ENCODE data around the gene HDAC10.

The HDAC10 gene

DNA sequence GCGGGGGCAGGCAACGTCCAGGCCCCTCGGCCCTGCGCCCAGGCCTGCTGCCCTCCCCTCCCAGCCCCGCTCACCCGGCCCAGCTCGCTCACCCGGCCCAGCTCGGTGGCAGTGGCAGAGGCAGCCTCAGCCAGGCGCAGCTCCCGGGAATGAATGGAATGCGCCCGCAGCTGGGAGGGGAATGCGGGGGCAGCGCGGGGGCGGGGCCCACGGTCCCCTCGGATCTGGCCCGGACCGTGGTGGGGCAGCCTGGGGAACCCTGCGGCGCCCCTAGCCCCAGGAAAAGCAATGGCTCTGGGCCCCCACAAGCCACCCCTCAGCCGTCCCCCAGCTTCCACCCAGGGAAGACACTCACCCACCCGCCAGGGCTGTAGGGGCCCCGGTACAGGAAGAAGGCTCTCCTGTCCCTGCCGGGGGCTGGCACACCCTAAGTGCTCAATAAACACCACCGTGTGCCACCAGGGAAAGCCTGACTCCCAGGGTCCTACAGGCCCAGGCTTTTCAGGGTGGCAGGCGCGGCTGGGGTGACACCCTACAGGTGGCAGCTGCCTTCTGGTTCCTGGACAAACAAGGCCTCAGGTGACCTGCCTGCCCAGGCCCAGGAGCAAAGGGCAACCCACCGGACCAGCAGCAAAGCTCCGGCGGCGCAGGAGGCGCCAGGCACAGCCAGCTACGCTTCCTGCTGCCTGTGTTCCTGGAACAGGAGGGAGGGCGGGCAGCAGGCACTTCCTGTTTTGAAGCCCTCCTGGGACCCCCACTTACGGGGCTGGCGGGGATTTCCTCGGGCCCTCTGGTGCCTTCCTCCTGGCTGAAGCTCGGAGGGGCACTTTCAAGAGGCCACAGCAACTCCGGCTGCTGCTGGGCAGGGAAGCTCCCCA lies 42.6 kb upstream of the HDAC10 start:
- peaks cover 49 to 51% of the 10 kb centered on the region in 2 donors for H3K4me1 ChIP-seq (ENCODE audit: control insufficient read depth in 1 of 2, insufficient read depth in 2 of 2, low read length in 2 of 2)
- peak overlapping the region; percentile 40 to 45 for H3K4me3 ChIP-seq (ENCODE audit: low read depth in 1 of 2, low read length in 2 of 2)
- H3K9ac ChIP-seq (ENCODE audit: low read depth in 1 of 2, low read length in 2 of 2) = peak overlapping the region; percentile 49 to 65
- peaks cover 20 to 34% of the 10 kb centered on the region in 2 donors for H3K36me3 ChIP-seq (ENCODE audit: control insufficient read depth in 1 of 2, insufficient read depth in 2 of 2, low read length in 2 of 2)
- H3K27me3 ChIP-seq (ENCODE audit: control insufficient read depth in 1 of 2, insufficient read depth in 2 of 2, low read length in 2 of 2) = no peaks in the 10 kb centered on the region
- peak overlapping the region; percentile 83 for H3K27ac ChIP-seq (ENCODE audit: low read depth, low read length)
- no peaks in the 10 kb centered on the region for H3K9me3 ChIP-seq (ENCODE audit: control insufficient read depth in 1 of 2, low read length in 2 of 2)

GRCh38 chr22:50292643-50293440 lies 41.8 kb upstream of the HDAC10 start:
- H3K27me3 ChIP-seq (ENCODE audit: control insufficient read depth in 1 of 2, insufficient read depth in 2 of 2, low read length in 2 of 2) = no peaks in the 10 kb centered on the region
- H3K4me3 ChIP-seq (ENCODE audit: low read depth in 1 of 2, low read length in 2 of 2) = peak overlapping the region in 1 of 2 donors; percentile 45

GRCh38 chr22:50289942-50290630 lies 39.0 kb upstream of the HDAC10 start:
- Histone ChIP-seq H3K27ac (ENCODE audit: low read depth, low read length) (no peak overlapping the region), H3K27me3 (ENCODE audit: control insufficient read depth in 1 of 2, insufficient read depth in 2 of 2, low read length in 2 of 2) (no peaks in the 10 kb centered on the region), H3K4me3 (ENCODE audit: low read depth in 1 of 2, low read length in 2 of 2) (no peak overlapping the region), H3K9me3 (ENCODE audit: control insufficient read depth in 1 of 2, low read length in 2 of 2) (no peaks in the 10 kb centered on the region), H3K36me3 (ENCODE audit: control insufficient read depth in 1 of 2, insufficient read depth in 2 of 2, low read length in 2 of 2) (peaks cover 23 to 64% of the 10 kb centered on the region in 2 donors), H3K9ac (ENCODE audit: low read depth in 1 of 2, low read length in 2 of 2) (no peak overlapping the region), H3K4me1 (ENCODE audit: control insufficient read depth in 1 of 2, insufficient read depth in 2 of 2, low read length in 2 of 2) (peaks cover 24 to 25% of the 10 kb centered on the region in 2 donors)

More at GRCh38 chr22:50292643-50293440, 41.8 kb upstream of the HDAC10 start:
- no peaks in the 10 kb centered on the region for H3K9me3 ChIP-seq (ENCODE audit: control insufficient read depth in 1 of 2, low read length in 2 of 2)
- no peak overlapping the region for H3K27ac ChIP-seq (ENCODE audit: low read depth, low read length)
- peaks cover 43% of the 10 kb centered on the region in 2 donors for H3K4me1 ChIP-seq (ENCODE audit: control insufficient read depth in 1 of 2, insufficient read depth in 2 of 2, low read length in 2 of 2)
- peaks cover 20 to 43% of the 10 kb centered on the region in 2 donors for H3K36me3 ChIP-seq (ENCODE audit: control insufficient read depth in 1 of 2, insufficient read depth in 2 of 2, low read length in 2 of 2)
- no peak overlapping the region for H3K9ac ChIP-seq (ENCODE audit: low read depth in 1 of 2, low read length in 2 of 2)

DNA sequence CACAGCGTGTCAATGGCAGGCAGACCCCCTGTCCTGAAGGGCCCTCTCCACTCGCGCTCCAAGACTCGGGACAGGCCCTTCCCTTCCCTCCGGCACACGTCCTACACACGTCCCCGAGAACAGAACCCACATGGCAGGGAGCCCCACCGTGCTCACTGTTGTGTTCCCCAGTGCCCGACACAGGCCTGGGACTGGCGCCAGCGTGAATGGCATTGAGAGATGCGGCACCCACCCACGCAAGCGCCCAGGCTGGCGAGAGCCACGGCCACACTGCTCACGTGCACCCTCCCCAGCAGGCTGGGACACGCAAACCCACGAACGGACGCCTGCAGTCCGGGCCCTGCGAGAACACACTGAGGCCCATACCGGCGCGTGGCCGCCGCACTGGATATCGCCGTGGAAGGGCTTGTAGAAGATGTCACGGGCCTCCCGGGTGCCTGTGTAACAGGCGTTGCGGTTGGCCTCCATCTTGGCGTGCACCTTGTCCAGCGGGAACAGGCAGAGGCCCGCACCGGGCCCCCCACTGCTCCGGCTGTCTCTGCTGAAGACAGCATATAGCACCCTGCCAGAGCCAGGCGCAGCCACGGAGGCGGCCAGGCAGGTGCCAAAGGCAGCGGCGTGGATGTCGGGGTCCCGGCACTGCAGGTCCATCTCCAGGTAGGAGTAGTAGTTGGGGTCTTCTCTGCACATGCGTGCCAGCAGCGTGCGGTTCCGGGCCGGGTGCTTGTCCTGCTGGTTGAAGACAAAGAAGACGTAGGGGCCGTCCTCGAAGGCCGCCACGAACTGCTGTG lies 38.3 kb upstream of the HDAC10 start:
- Histone ChIP-seq H3K27me3 (ENCODE audit: control insufficient read depth in 1 of 2, insufficient read depth in 2 of 2, low read length in 2 of 2) (no peaks in the 10 kb centered on the region), H3K4me1 (ENCODE audit: control insufficient read depth in 1 of 2, insufficient read depth in 2 of 2, low read length in 2 of 2) (peaks cover 18 to 20% of the 10 kb centered on the region in 2 donors), H3K4me3 (ENCODE audit: low read depth in 1 of 2, low read length in 2 of 2) (no peak overlapping the region), H3K9me3 (ENCODE audit: control insufficient read depth in 1 of 2, low read length in 2 of 2) (no peaks in the 10 kb centered on the region), H3K27ac (ENCODE audit: low read depth, low read length) (no peak overlapping the region), H3K9ac (ENCODE audit: low read depth in 1 of 2, low read length in 2 of 2) (no peak overlapping the region), H3K36me3 (ENCODE audit: control insufficient read depth in 1 of 2, insufficient read depth in 2 of 2, low read length in 2 of 2) (peaks cover 23 to 68% of the 10 kb centered on the region in 2 donors)

DNA sequence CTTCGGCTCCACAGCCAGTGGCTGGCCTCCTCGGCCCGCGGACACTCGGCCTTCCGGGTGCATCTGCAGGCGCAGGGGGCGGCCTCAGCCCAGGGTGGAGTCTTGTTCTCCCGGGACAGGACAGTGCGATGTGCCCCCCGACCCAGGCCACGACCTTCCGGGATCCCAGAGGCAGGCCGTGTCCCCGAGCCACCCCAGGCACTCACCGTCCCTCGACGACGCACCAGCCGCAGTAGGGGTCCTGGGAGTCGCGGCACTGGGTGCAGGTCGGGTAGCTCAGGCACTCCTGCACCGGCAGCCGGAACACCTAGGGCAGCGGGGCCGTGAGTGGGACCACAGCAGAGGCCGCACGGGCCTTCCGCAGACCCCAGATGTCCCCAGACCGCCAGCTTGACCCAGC lies 36.7 kb upstream of the HDAC10 start:
- H3K4me1 ChIP-seq (ENCODE audit: control insufficient read depth in 1 of 2, insufficient read depth in 2 of 2, low read length in 2 of 2) = peaks cover 8 to 10% of the 10 kb centered on the region in 2 donors
- no peaks in the 10 kb centered on the region for H3K27me3 ChIP-seq (ENCODE audit: control insufficient read depth in 1 of 2, insufficient read depth in 2 of 2, low read length in 2 of 2)
- no peak overlapping the region for H3K27ac ChIP-seq (ENCODE audit: low read depth, low read length)
- no peaks in the 10 kb centered on the region for H3K9me3 ChIP-seq (ENCODE audit: control insufficient read depth in 1 of 2, low read length in 2 of 2)
- no peak overlapping the region for H3K4me3 ChIP-seq (ENCODE audit: low read depth in 1 of 2, low read length in 2 of 2)
- no peak overlapping the region for H3K9ac ChIP-seq (ENCODE audit: low read depth in 1 of 2, low read length in 2 of 2)
- H3K36me3 ChIP-seq (ENCODE audit: control insufficient read depth in 1 of 2, insufficient read depth in 2 of 2, low read length in 2 of 2) = peaks cover 23 to 78% of the 10 kb centered on the region in 2 donors

- peaks cover 6 to 7% of the 10 kb centered on the region in 2 donors for H3K4me1 ChIP-seq (ENCODE audit: control insufficient read depth in 1 of 2, insufficient read depth in 2 of 2, low read length in 2 of 2)
- no peak overlapping the region for H3K9ac ChIP-seq (ENCODE audit: low read depth in 1 of 2, low read length in 2 of 2)
- H3K27ac ChIP-seq (ENCODE audit: low read depth, low read length) = no peak overlapping the region
- H3K4me3 ChIP-seq (ENCODE audit: low read depth in 1 of 2, low read length in 2 of 2) = no peak overlapping the region
- H3K9me3 ChIP-seq (ENCODE audit: control insufficient read depth in 1 of 2, low read length in 2 of 2) = no peaks in the 10 kb centered on the region
- no peaks in the 10 kb centered on the region for H3K27me3 ChIP-seq (ENCODE audit: control insufficient read depth in 1 of 2, insufficient read depth in 2 of 2, low read length in 2 of 2)
- peaks cover 25 to 86% of the 10 kb centered on the region in 2 donors for H3K36me3 ChIP-seq (ENCODE audit: control insufficient read depth in 1 of 2, insufficient read depth in 2 of 2, low read length in 2 of 2)
These were observed 35.7 kb upstream of the HDAC10 start for GRCh38 chr22:50286701-50287318.

- Histone ChIP-seq H3K9ac (ENCODE audit: low read depth in 1 of 2, low read length in 2 of 2) (no peak overlapping the region), H3K27ac (ENCODE audit: low read depth, low read length) (no peak overlapping the region), H3K9me3 (ENCODE audit: control insufficient read depth in 1 of 2, low read length in 2 of 2) (no peaks in the 10 kb centered on the region), H3K36me3 (ENCODE audit: control insufficient read depth in 1 of 2, insufficient read depth in 2 of 2, low read length in 2 of 2) (peaks cover 30 to 87% of the 10 kb centered on the region in 2 donors), H3K4me3 (ENCODE audit: low read depth in 1 of 2, low read length in 2 of 2) (no peak overlapping the region), H3K27me3 (ENCODE audit: control insufficient read depth in 1 of 2, insufficient read depth in 2 of 2, low read length in 2 of 2) (no peaks in the 10 kb centered on the region), H3K4me1 (ENCODE audit: control insufficient read depth in 1 of 2, insufficient read depth in 2 of 2, low read length in 2 of 2) (peaks cover 6 to 7% of the 10 kb centered on the region in 2 donors)
These were observed 35.2 kb upstream of the HDAC10 start for GRCh38 chr22:50286275-50286674.

DNA sequence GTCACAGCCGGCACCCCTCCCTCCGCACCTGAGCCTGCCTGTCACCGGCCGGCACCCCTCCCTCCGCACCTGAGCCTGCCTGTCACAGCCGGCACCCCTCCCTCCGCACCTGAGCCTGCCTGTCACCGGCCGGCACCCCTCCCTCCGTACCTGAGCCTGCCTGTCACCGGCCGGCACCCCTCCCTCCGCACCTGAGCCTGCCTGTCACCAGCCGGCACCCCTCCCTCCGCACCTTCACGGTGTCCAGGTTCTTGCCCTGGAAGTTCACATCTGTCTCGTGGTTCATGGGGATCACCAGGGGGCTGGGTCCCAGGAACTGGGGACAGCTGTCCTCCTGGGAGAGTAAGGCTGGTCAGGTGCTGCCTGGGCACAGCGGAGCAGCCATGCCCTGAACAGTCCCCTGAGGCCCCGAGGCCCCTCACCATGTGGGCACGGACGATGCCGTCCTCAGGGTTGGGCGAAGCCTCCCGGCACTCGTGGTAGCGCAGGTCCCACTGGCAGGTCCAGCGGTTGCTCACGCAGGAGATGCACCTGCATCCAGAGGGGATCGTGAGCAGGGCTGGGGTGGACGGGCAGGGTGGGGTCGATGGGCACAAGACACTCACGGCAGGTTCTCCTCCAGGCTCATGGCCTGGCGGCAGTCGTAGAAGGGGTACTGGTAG lies 34.6 kb upstream of the HDAC10 start:
- H3K27ac ChIP-seq (ENCODE audit: low read depth, low read length) = no peak overlapping the region
- H3K4me1 ChIP-seq (ENCODE audit: control insufficient read depth in 1 of 2, insufficient read depth in 2 of 2, low read length in 2 of 2) = peaks cover 6 to 7% of the 10 kb centered on the region in 2 donors
- no peak overlapping the region for H3K4me3 ChIP-seq (ENCODE audit: low read depth in 1 of 2, low read length in 2 of 2)
- H3K27me3 ChIP-seq (ENCODE audit: control insufficient read depth in 1 of 2, insufficient read depth in 2 of 2, low read length in 2 of 2) = no peaks in the 10 kb centered on the region
- H3K36me3 ChIP-seq (ENCODE audit: control insufficient read depth in 1 of 2, insufficient read depth in 2 of 2, low read length in 2 of 2) = peaks cover 28 to 88% of the 10 kb centered on the region in 2 donors
- H3K9me3 ChIP-seq (ENCODE audit: control insufficient read depth in 1 of 2, low read length in 2 of 2) = no peaks in the 10 kb centered on the region
- H3K9ac ChIP-seq (ENCODE audit: low read depth in 1 of 2, low read length in 2 of 2) = no peak overlapping the region

DNA sequence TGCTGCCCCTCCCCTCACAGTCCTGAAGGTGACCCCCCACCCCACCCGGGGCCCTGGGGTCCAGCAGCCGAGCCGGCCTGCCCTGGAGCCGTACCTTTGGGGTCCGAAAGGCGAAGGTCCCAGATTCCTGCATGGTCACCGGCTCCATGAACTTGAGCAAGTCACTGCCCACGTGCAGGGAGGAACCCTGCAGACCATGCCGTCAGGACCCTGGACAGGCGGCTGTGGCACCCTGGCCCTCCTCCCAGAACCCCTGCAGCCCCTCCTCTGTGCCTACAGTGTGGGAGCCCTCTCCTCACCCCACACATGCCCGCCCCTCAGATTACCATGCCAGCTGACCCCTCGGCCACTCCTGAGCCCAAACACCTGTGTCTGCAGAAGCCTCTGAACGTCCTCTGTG lies 33.4 kb upstream of the HDAC10 start:
- no peak overlapping the region for H3K27ac ChIP-seq (ENCODE audit: low read depth, low read length)
- H3K36me3 ChIP-seq (ENCODE audit: control insufficient read depth in 1 of 2, insufficient read depth in 2 of 2, low read length in 2 of 2) = peaks cover 18 to 84% of the 10 kb centered on the region in 2 donors

More for the DNA sequence above, 33.4 kb upstream of the HDAC10 start:
- Histone ChIP-seq H3K27me3 (ENCODE audit: control insufficient read depth in 1 of 2, insufficient read depth in 2 of 2, low read length in 2 of 2) (no peaks in the 10 kb centered on the region), H3K9ac (ENCODE audit: low read depth in 1 of 2, low read length in 2 of 2) (no peak overlapping the region), H3K9me3 (ENCODE audit: control insufficient read depth in 1 of 2, low read length in 2 of 2) (no peaks in the 10 kb centered on the region), H3K4me1 (ENCODE audit: control insufficient read depth in 1 of 2, insufficient read depth in 2 of 2, low read length in 2 of 2) (peaks cover 6 to 7% of the 10 kb centered on the region in 2 donors), H3K4me3 (ENCODE audit: low read depth in 1 of 2, low read length in 2 of 2) (no peak overlapping the region)

Data from duodenal mucosa (tissue), 2 donors.